ENCODE data around the gene STARD7. TPM values are rescaled to one million over a fixed set of nuclear protein-coding genes. Genes with fewer than 3 reads are reported as not detected.
"Not testable (repeated sequence)": the region's sequence is repeated elsewhere in the genome, so short reads cannot be mapped to it uniquely, and the experiment has no call there.

The STARD7 gene
- polyA plus RNA-seq, 3 donors, result 142 to 163 (median 144) TPM

DNA sequence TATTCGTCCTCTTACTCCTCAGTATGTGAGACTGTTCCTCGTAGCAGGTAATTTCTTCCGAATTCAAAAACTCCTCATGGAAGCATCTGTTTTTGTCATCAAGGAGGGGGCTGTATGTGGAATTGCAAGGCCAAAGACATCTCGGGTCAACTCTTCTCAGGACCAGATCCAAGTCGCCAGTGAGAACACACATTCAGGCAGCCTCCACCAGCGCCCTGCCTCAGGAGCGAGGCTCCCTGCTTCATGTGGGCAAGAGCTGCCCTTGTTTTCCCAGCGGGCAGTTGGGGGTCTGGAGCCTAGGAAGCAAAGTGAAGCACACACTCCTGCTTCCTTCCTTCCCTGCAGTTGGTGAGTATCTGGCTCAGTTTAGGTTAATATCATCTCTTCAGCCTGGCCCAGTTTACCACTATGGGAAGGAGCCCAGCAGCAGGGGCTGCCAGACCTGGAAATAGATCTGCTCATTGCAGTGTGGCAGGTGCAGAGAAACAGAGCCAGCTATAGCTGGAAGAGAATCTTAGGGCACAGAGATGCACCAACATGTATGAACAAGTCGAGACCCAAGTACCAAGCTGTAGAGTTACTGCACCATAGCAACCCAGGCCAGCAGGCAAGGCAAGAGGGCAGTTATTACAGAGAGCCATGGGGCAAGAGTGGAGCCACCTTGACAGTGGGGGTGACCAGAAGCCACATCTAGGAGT, 31.9 kb upstream of the STARD7 start:
- DNase-seq, result no peak

DNA sequence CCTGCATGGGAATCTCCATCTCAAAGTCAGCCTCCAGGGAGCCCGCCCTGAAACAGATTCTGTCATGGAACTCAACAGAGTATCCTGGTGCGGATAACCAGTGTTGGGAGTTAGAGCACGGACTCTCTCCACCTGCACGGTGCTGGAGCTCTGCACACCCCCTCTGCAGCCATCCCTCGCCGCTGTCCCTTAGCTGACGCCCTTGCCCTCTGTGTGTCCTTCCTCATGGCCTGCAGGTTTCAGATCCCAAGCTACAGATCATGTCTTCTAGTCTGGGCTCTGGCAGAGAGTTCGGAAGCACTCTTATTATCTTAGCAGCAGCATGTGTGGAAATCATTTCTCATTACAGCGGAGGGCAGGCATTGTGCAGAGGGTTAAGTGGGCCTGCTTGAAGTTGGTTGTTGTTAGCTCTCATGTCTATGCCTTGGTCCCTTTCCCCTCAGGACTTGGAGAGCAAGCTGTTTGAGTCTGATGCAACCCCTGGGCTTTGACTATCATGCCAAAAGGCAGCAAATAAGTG, 31.2 kb upstream of the STARD7 start:
- DNase-seq, result no peak

DNA sequence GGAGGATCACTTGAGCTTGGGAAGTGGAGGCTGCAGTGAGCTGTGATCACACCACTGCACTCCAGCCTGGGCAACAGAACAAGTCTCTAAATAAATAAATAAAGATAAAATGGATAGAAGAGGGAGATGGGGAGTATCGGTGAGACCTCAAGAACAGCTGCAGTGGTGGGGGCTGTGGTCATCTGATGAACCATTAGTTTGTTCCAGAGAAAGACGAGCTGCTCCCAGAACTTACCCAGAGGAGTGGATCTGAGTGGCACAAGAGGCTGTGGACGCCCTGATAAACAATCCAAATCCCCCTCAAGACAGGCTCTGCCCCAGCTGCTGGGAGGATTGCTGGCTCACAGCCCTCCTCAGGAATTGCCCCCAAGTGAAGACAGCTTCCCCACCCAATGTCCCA, 30.5 kb upstream of the STARD7 start:
- no peak for DNase-seq

DNA sequence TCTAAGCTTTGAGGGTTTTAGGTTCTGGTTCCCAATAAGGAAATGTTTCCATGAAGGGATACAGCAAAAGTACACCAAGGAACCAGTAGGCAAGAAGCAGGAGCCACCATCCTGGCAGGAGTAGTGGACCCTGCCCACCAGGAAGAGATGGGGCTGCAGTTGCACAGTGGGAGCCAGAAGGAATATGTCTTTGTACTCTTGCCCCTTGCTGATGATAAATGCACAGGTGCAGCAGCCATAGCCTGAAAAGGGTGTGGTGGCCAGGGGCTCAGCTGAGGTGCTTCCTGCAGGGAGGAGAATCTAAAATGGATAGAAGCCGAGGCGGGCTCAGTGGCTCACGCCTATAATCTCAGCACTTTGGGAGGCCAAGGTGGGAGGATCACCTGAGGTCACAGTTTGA, 29.6 kb upstream of the STARD7 start:
- DNase-seq, result no peak

- no peak for DNase-seq
Measured at GRCh38 chr2:96236882-96237281, 28.3 kb upstream of the STARD7 start.

DNA sequence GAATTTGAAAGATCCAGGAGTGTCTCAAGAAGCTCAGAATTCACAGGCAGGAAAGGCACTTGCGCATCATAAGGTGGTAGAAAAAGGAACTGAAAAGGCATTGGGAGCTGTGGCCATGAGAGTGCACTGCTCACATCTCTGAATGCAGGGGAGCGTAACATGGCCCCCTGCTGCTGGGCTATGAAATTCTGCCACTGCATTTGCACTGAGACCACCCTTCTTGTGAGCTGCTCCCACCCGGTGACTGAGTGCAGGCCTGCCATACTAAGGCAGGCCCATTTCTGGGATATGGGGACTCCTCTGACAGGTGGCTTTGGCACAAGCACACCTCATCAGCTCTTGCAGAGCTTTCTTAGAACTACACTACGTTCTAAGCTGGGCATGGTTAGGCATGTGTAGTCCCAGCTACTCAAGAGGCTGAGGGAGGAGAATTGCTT, 25.3 kb upstream of the STARD7 start:
- no peak for DNase-seq

DNA sequence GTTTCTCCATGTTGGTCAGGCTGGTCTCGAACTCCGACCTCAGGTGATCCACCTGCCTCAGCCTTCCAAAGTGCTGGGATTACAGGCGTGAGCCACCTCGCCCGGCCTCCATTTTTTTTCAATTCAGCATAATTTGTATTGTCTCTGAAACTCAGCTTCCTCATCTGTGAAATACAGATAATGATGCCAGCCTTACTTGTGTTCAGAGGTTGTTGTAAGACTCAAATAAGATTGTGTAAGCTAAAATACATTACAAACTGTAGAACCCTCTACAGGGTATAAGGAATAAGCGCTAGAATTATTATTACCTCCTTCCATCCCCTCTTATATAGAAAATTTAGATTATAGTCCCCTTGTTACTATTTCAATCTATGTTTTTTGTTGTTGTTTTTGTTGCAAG, 24.8 kb upstream of the STARD7 start:
- DNase-seq, result no peak

- DNase-seq, result no peak
Measured at GRCh38 chr2:96231316-96231715, 22.7 kb upstream of the STARD7 start.

GRCh38 chr2:96225016-96225533, 16.4 kb upstream of the STARD7 start:
- no peak for DNase-seq

GRCh38 chr2:96221106-96221505, 12.5 kb upstream of the STARD7 start:
- not testable (repeated sequence) for DNase-seq

GRCh38 chr2:96219959-96220358, 11.3 kb upstream of the STARD7 start:
- DNase-seq, result not testable (repeated sequence)

- no peak for DNase-seq
Measured at GRCh38 chr2:96218508-96219131, 10.0 kb upstream of the STARD7 start.

GRCh38 chr2:96214554-96214953, 5.9 kb upstream of the STARD7 start:
- no peak for DNase-seq

DNA sequence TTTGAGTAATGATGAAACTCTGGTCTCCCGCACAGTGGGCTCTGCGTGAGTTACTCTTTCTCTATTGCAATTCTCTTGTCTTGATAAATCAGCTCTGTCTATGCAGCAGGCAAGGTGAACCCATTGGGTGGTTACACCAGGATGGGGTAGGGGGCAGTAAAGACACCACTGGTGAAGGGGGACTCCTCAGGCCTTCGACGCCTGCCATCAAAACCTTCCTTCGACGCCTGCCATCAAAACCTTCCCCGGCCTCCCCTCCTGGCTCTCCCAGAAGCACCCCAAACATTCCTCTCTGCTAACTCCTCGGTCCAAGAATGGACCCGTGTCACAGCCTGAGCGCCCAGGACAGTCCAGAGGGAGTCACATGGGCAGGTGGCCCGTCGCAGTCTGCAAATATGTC, 4.8 kb upstream of the STARD7 start:
- no peak for DNase-seq

DNA sequence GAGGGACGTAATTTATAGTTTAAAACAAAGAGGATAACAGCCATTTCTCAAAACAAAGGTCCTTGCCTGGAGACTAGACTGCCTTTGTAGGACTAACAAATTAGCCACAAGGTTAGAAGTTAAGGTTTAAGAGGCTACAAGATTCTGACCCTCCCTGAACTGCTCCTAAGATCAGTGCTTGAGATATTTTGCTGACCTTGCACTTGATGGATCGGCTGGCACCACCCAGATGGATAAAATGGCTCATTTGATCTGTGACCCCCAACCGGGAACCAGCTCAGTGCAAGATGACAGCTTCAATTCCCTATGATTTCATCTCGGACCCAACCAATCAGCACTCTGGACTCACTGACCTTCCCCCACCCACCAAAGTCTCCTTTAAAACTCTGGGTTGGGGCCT, 3.7 kb upstream of the STARD7 start:
- DNase-seq, result no peak

- DNase-seq, result no peak
Measured at GRCh38 chr2:96209729-96210085, 1.1 kb upstream of the STARD7 start.

DNA sequence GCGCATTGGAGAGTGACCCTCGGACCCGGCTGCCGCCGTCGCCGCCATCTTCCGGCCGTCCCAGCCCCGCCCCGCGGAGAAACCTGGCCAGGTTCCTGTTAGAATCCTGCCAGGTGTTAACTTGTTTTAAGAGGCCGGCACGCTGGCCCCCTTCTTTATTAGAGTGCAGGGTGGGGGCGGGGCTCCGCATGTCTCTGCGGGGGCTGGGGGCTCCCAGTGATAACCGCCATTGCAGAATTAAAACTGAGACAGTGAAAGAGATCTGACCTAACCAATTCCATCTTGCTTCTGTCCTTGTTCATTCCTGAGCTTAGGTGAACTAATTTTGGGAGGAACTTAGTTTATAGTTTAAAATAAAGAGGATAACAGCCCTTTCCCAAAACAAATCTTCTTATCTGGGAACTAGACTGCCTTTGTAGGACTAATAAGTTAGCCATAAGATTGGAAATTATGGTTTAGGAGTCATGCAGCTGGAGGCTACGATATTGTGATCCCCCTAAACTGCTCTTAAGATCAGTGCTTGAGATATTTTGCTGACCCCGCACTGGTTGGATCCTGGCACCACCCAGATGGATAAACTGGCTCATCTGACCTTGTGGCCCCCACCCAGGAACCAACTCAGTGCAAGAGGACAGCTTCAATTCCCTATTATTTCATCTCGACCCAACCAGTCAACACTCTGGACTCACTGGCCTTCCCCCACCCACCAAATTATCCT, 543 bp upstream of the STARD7 start:
- DNase-seq, result no peak

DNA sequence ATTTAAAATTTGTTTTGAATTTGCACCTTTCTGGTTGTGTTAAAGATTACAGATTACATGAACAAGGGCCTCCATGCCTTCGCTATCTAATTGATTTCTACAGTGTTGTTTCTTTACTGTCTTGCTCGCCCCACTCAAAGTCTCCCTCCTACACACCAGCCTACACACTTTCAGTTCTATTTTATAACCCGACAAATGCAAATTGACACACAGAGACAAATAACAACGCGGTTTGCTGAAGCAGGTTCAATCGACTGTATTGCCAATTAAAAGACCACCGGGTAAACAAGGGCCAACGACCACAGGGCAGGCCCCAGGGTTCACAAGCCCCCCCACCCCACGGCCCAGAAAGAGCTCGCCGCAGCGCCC, 869 bp downstream of the STARD7 start:
- DNase-seq, result no peak

GRCh38 chr2:96207073-96207773, 1.4 kb downstream of the STARD7 start:
- peak; percentile 11 for DNase-seq

- DNase-seq, result no peak
Measured at GRCh38 chr2:96205888-96206287, 2.7 kb downstream of the STARD7 start.

GRCh38 chr2:96204836-96205624, 3.6 kb downstream of the STARD7 start:
- no peak for DNase-seq
